COLO829 (cell line): ENCODE data around the gene ST7.

Experiments
- DNase-seq: peaks from one replicate; pipeline ENCODE4 v3.0.0; 2012; ENCODE audit warnings: low spot score

Gene ST7

GRCh38 chr7:116979430-116979829, 26.1 kb downstream of the ST7 start:
- DNase-seq: no peak

DNA sequence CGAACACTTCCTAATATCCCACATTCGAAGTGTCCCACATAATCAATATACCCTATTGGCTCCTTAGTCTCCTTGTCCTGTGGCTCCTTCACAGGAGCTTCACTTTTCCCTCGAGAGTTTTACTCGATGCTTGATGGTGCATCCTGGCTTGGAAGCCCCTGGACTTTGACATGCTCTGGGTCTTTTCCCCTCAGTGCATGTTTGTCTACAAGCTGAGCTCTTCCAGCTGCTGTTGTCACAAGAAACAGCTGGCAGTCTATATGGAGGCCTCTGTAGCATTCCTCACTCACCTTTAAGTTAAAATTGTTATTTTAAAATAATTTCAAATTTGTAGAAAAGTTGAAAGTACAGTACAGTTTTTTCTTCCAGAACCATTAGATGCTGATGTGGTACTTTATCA, 27.1 kb downstream of the ST7 start:
- no peak for DNase-seq

DNA sequence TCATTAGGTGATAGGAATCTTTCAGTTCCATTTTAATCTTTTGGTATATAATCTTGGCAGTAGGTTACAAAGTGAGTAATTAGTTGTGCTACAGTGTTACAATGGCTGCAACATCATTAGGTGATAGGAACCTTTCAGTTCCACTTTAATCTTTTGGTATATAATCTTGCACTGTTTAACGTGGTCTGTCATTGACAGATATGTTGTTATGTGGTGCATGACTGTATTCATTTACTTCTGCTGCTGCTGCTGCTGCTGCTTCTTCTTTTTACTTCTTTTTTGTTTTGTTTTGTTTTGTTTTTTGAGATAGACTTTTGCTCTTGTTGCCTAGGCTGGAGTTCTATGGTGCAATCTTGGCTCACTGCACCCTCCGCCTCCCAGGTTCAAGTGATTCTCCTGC, 28.6 kb downstream of the ST7 start:
- DNase-seq: no peak

- DNase-seq: no peak
Observed at GRCh38 chr7:116984511-116984910, 31.2 kb downstream of the ST7 start.

DNA sequence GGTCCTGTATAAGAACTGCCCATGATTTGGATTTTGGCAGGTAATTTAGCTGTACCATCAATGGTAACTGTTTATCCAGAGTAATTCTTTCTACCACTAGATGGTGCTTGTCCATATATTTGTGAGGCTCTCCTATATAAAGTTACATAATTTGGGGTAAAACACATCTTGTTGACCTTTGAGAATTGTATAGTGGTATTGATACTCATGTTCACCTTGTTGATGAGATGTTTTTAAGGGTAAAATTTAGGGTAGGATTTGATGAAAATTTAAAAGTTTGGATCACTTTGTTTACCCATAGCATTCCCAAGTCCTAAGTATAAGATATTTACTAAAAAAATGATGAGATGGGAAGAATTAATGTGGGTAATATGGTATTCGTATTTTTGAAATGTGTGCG, 31.6 kb downstream of the ST7 start:
- DNase-seq: peak; percentile 46

GRCh38 chr7:116985575-116985974, 32.3 kb downstream of the ST7 start:
- no peak for DNase-seq

DNA sequence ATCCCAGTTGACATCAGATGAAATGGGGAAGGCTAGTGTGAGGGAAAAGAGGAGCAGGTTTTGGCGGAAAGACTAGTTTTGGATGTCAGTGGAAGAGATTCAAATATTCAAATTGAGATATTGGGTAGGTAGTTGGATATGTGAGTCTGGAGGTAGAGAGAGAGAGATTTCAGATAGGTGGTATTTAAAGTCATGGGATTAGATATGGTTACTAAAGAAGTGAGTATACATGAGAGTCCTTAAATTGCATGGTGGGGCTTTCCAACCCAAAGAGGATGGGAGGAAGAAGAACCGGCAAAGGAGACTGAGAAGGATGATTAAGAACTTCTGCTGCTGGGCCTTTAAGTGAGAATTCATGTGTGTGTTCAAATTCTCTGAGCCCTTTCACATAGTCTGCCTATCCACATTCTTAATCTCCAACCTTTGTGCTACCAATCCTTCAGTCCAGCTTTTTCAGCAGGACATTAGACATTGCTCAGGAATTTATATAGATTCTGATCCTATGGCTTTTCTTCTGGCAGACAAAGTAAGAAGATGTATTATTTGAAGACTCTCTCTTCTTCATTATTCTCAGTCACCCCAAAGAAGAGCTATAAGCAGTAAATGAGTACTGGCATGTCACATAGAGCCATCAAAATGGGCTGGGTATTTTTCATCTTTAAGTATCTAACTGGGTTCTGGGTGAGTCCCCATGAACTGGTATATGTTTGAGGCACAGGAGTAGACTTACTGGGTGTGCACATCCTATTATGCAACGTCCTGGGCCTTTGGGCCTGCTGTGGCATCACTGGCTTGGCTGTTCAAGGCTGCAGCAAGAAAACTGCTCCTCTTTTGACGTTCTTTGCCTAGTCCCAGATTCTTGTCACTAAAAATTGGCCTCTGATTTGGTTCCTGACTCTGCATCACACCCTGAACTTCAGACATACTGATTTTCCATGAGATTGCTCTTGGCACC, 33.6 kb downstream of the ST7 start:
- DNase-seq: no peak

- peak; percentile 48 for DNase-seq
Observed at GRCh38 chr7:116988363-116988989, 35.2 kb downstream of the ST7 start.

DNA sequence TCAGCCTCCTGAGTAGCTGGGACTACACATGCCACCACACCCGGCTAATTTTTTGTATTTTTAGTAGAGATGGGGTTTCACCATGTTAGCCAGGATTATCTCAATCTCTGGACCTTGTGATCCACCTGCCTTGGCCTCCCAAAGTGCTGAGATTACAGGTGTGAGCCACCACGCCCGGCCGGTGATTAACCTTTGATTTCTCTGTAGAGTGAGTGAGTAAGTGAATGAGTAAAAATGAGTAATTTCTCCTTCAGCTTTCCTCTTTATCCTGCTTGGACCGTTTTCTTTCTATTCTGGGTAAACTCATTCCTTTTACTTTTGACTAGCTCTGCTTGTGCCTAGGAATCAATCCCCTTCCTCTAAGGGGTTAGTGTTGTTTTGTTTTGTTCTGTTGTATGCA, 36.8 kb downstream of the ST7 start:
- DNase-seq: no peak

DNA sequence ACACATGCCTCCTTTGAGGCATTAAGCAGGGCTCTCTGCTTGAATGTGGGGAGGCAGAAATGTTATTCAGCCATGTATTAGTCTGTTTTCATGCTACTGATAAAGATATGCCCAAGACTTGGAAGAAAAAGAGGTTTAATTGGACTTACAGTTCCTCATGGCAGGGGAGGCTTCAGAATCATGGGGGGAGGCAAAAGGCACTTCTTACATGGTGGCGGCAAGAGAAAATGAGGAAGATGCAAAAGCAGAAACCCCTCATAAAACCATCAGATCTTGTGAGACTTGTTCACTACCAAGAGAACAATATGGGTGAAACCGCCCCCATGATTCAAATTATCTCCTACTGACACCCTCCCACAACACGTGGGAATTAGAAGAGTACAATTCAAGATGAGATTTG, 37.9 kb downstream of the ST7 start:
- no peak for DNase-seq

DNA sequence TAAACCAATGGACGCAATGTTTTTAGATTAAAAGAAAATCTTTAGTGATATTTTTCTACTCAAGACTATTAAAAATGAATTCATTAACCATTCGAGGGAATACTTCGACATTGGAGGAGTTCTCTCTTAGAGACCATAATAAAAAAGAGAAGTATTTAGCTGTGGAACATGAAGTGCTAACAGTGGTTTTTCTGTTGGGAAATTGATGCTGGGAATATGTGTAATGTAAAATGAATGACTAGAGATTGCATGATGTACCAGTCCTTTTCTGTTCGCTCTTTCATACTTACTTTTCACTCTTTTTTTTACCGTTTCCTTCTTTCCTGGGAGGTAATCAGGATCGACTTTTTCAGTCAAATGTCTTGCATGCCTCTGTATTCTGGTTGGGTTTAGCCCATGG, 41.3 kb downstream of the ST7 start:
- DNase-seq: no peak

- no peak for DNase-seq
Observed at GRCh38 chr7:116997972-116998371, 44.7 kb downstream of the ST7 start.

- DNase-seq: no peak
Observed at GRCh38 chr7:116998567-116999175, 45.4 kb downstream of the ST7 start.

DNA sequence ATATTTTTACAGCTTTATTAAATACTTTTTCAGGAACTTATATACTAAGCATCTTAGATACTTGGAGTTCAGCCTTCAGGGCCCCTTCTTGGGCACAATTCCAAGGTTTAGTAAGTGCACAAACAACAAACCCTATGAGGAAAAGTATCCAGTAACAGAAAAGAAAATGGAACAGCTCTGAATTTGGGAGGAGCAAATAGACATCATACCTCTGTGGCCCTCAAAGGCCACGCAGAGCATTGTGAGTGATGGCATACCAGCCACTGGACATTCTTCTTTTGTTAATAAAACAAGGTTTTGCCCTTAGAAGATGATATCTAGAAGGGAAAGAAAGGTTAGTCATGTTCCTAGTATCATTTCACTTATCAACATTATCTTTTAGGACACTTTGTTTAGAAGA, 46.0 kb downstream of the ST7 start:
- DNase-seq: no peak

GRCh38 chr7:117001283-117001682, 48.0 kb downstream of the ST7 start:
- DNase-seq: no peak

DNA sequence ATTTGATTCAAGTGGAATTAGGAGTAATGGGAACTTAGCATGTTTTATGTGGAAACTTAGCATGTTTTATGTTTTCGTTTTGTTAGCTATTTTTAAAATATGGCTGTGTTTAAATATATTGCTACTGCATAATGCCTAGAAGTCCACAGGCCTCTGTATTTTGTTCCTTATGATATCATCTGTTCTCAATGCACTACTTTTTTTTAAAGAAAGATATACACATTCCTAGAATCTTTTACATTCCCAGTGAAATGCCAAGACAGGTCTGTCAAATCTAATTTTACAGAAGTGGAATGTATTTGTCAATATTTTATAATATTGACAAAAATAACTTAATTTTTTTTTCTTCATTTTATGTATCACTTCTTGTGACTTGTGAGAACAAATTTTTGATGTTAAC, 51.6 kb downstream of the ST7 start:
- no peak for DNase-seq

DNA sequence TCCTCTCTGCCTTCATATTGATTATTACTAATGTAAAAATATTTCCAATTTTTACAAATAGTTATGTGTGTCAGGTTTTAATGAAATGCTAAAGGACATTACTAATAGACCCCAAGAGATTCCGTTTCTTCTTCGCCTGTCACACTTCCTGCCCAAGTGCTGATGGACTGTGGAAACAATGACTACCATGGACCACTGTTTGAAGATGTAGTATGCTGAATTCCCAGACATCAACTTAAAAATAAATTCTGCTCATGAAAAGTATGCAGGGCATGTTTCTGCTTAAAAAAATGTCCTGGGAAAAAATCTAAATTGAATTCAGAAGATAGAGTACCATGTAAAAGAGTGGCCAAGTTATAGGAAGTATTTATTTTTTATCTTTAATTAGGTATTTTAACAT, 52.1 kb downstream of the ST7 start:
- no peak for DNase-seq

DNA sequence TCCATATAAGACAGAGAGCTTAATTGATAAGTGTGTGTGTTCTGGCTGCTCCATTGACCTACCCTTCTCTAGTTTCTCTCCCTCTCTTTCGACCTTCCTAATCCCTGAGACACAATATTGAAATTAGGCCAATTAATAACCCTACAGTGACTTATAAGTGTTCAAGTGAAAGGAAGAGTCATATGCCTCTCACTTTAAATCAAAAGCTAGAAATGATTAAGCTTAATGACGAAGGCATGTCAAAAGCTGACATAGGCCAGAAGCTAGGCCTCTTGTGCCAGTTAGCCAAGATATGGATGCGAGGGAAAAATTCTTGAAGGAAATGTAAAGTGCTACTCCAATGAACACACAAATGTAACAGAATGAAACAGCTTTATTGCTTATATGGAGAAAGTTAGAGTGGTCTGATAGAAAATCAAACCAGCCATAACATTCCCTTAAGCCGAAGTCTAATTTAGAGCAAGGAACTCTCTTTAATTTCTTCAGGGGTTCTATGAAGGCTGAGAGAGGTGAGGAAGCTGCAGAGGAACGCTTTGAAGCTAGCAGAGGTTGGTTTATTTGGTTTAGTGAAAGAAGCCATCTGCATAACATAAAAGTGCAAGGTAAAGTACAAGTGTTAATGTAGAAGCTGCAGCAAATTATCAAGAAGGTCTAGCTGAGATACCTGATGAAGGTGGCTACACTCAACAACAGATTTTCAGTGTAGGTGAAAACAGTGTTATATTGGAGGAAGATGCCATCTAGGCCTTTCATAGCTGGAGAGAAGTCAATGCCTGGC, 53.8 kb downstream of the ST7 start:
- no peak for DNase-seq

DNA sequence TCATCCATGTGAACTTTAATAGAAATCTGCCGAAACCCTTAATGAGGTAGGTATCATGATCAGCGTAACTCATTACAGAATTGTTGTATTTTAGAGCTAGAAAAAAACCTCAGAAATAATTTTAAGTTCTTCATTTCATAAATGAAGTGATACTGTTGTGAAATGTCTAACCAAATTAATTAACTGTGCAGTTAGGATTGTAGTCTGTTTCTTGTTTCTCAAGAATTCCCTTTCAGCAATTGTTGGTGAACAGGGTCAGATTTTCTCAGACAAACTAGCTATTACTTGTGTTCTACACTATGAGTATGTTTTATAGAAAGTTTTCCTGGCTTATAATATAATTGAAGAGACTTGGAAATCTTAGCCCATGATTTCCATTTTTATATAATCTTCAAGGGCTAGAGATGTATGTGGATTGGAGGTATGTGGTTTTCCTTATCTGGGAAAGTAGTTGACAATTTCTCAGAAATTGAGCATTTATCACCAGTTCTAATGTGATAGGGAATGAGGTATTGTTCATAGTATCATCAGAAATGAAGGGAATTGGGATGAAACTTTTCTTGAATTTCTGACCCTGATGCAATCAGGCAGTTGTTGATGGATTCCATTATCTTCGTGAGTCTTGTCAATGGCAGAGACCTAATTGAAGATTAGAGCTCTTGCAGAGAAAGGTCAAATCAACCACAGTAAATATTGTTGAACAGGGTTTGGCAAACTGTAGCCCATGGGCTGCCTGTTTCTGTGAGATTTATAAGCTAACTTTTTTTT, 55.0 kb downstream of the ST7 start:
- no peak for DNase-seq

DNA sequence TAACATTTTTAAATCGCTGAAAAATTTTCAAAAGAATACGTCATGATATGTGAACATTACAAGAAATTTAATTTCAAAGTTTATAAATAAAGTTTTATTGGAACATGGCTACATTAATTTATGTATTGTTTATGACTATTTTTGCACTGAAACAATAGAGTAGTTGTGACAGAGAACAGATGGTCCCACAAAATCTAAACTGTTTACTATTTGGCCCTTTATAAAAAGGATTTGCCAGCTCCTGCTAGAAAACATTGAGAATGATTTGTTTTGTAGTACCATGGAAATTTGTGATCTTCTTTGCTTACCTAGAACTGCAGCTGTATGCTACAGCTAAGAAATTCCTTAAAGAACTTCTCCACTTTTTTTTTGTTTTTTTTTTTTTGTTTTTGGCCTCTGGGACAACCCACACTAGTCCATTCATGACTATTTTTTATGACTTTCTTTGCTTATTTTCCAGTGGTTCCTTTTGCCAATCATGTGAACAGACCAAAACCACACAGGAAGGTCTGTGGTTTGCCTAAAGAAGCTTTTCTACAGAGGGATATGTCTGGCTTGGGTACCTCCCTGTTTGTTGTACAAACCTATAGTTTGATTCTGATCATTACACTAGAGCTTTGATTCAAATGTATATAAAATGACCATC, 55.7 kb downstream of the ST7 start:
- peak; percentile 97 for DNase-seq

- no peak for DNase-seq
Observed at GRCh38 chr7:117009705-117010361, 56.5 kb downstream of the ST7 start.
